GM12891 (cell line): ENCODE results near the gene TAS1R3.

Source experiments
- POLR2AphosphoS5 ChIP-seq: IDR thresholded peaks from 2 replicates; pipeline ENCODE4 v1.6.1; 2011; ENCODE audit warnings: low read depth, low read length, control low read depth
- SPI1 ChIP-seq: IDR thresholded peaks from 2 replicates; pipeline ENCODE4 v1.6.1; 2011; ENCODE audit warnings: low read depth, low read length, control low read depth

GRCh38 chr1:1377540-1378205 is 46.6 kb downstream of the TAS1R3 start:
- TF ChIP-seq POLR2AphosphoS5 (no peak), SPI1 (no peak)
